ENCODE measurements around the gene MKX. TPM values are rescaled to one million over a fixed set of nuclear protein-coding genes. Genes with fewer than 3 reads are reported as not detected.

The MKX gene
- total and polyA plus RNA-seq, 9 of the 15 experiments (the other 6 are each of a cell fraction or from before 2014, with no cell fraction given) = 0.07 TPM; not detected in 7

- Histone ChIP-seq H3K4me1 (replicated peaks in 1 of 2; ENCODE audit: control insufficient read depth in 2 of 2, insufficient read depth in 2 of 2, low read length in 2 of 2) (peaks cover 0 to 21% of the 10 kb centered on the region in 2 experiments; a peak in 2 of 5 replicates), H3K79me2 (ENCODE audit: control insufficient read depth, insufficient read depth, low read length) (no peaks in the 10 kb centered on the region), H2AFZ (ENCODE audit: low read depth, low read length) (no peak overlapping the region), H3K9me1 (ENCODE audit: control insufficient read depth, insufficient read depth, low read length) (no peaks in the 10 kb centered on the region), H3K9ac (ENCODE audit: insufficient read depth in 1 of 2, low read depth in 2 of 2, low read length in 2 of 2) (no peak overlapping the region), H3K27ac (ENCODE audit: extremely low read depth, low read depth, low read length) (no peak overlapping the region), H3K27me3 (ENCODE audit: control insufficient read depth in 2 of 2, insufficient read depth in 2 of 2, low read length in 2 of 2) (peaks cover 11 to 24% of the 10 kb centered on the region in 2 experiments), H3K4me3 (no peak overlapping the region), H4K20me1 (replicated peaks; ENCODE audit: control insufficient read depth, insufficient read depth, low read length) (no peaks in the 10 kb centered on the region), H3K4me2 (ENCODE audit: insufficient read depth, low read length) (peak overlapping the region; percentile 68; the same call in 1 of the 2 replicates), H3K9me3 (replicated peaks; ENCODE audit: control insufficient read depth, insufficient read depth, low read depth, low read length) (no peaks in the 10 kb centered on the region), H3K36me3 (ENCODE audit: control insufficient read depth, insufficient read depth, low read length) (no peaks in the 10 kb centered on the region)
- BruUV-seq (replicated peaks) = no TSS peak
- intact Hi-C loops (cut with micrococcal nuclease) = loop anchor here (1.0 kb wide), 1 partner anchor 438 kb away; no protein-coding TSS in a partner anchor
- FAIRE-seq = no peak
- DNase-seq (ENCODE audit: extremely low read depth in 1 of 4, low spot score in 3 of 4) = no peak
- POLR2A ChIA-PET = no interaction called here
- CTCF ChIA-PET (ENCODE audit: low intra/inter-chr PET ratio) = interaction anchor here (1.3 kb wide), 1 partner anchor 500 kb away, joined by 4 read pairs; no protein-coding TSS in a partner anchor
- ATAC-seq = no peak
- WGBS (ENCODE audit: insufficient coverage, low coverage, missing lambda C conversion rate) = 5% methylated on average over 40 of the region's 55 CpGs
- in situ Hi-C loops (cut with MboI) = loop anchor here (25.0 kb wide), 1 partner anchor 646 kb away; no protein-coding TSS in a partner anchor
- TF ChIP-seq LCOR (CRISPR knock-in tag; IDR thresholded peaks at IDR 0.05) (no peak), BRCA1 (IDR thresholded peaks at IDR 0.05) (no peak), BRCA1 (CRISPR knock-in tag; IDR thresholded peaks at IDR 0.05) (no peak), NFRKB (IDR thresholded peaks at IDR 0.05; ENCODE audit: low read depth) (no peak), BDP1 (IDR thresholded peaks at IDR 0.05; ENCODE audit: insufficient read depth, insufficient read length) (no peak), ID3 (CRISPR knock-in tag; IDR thresholded peaks at IDR 0.05) (no peak), ID3 (tag; IDR thresholded peaks at IDR 0.05) (no peak), BCOR (IDR thresholded peaks at IDR 0.05) (no peak), RERE (CRISPR knock-in tag; IDR thresholded peaks at IDR 0.05; ENCODE audit: borderline replicate concordance) (no peak), NR0B1 (IDR thresholded peaks at IDR 0.05; ENCODE audit: partially characterized antibody) (no peak), MBD2 (IDR thresholded peaks at IDR 0.05; ENCODE audit: borderline replicate concordance, low read depth) (no peak)
- TF ChIP-seq, protein P1, sequence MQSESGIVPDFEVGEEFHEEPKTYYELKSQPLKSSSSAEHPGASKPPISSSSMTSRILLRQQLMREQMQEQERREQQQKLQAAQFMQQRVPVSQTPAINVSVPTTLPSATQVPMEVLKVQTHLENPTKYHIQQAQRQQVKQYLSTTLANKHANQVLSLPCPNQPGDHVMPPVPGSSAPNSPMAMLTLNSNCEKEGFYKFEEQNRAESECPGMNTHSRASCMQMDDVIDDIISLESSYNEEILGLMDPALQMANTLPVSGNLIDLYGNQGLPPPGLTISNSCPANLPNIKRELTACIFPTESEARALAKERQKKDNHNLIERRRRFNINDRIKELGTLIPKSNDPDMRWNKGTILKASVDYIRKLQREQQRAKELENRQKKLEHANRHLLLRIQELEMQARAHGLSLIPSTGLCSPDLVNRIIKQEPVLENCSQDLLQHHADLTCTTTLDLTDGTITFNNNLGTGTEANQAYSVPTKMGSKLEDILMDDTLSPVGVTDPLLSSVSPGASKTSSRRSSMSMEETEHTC (IDR thresholded peaks at IDR 0.05) = no peak
Observed at GRCh38 chr10:27741173-27742091, 4.2 kb downstream of the MKX start.
